Glomerular endothelial cell (primary cell): ENCODE data around the gene GSC. TPM values are rescaled to one million over a fixed set of nuclear protein-coding genes. Genes with fewer than 3 reads are reported as not detected.
"Not testable (repeated sequence)": the region's sequence is repeated elsewhere in the genome, so short reads cannot be mapped to it uniquely, and the experiment has no call there.

Source experiments
- DNase-seq: peaks from one replicate; pipeline ENCODE4 v3.0.0-alpha.2; 2011; ENCODE audit warnings: low read depth, low spot score; ENCODE audit errors: extremely low read depth
- total RNA-seq: library from RNA; depleted of rRNA; stranded (reverse); fragments of >200 nt; gene quantifications from 2 replicates; pipeline ENCODE4 v1.2.3, GENCODE V29; 2015

Gene GSC
- total RNA-seq, result not detected in 2 replicates

- DNase-seq, result no peak
Measured at GRCh38 chr14:94769391-94770250, at the start of gene GSC. Gene GSC, minus strand, starts transcription at chr14:94770113. Its CDS starts 98 bp downstream, at chr14:94770015.

- DNase-seq, result no peak
Measured at GRCh38 chr14:94819531-94819930, 49.6 kb upstream of the GSC start.

- DNase-seq, result no peak
Measured at GRCh38 chr14:94816113-94816512, 46.2 kb upstream of the GSC start.

- DNase-seq, result no peak
Measured at GRCh38 chr14:94805680-94806288, 35.9 kb upstream of the GSC start.

GRCh38 chr14:94801225-94801624, 31.3 kb upstream of the GSC start:
- no peak for DNase-seq

- DNase-seq, result not testable (repeated sequence)
Measured at GRCh38 chr14:94800764-94801163, 30.9 kb upstream of the GSC start.

- no peak for DNase-seq
Measured at GRCh38 chr14:94797887-94798286, 28.0 kb upstream of the GSC start.

GRCh38 chr14:94796278-94796677, 26.4 kb upstream of the GSC start:
- DNase-seq, result no peak

- DNase-seq, result no peak
Measured at GRCh38 chr14:94795372-94795771, 25.5 kb upstream of the GSC start.

GRCh38 chr14:94793901-94794300, 24.0 kb upstream of the GSC start:
- DNase-seq, result no peak

- no peak for DNase-seq
Measured at GRCh38 chr14:94787655-94788054, 17.7 kb upstream of the GSC start.

GRCh38 chr14:94787092-94787491, 17.2 kb upstream of the GSC start:
- no peak for DNase-seq

GRCh38 chr14:94780536-94781399, 10.9 kb upstream of the GSC start:
- no peak for DNase-seq

- DNase-seq, result no peak
Measured at GRCh38 chr14:94779713-94780112, 9.8 kb upstream of the GSC start.

GRCh38 chr14:94775871-94776210, 5.9 kb upstream of the GSC start:
- DNase-seq, result no peak

- no peak for DNase-seq
Measured at GRCh38 chr14:94775091-94775870, 5.4 kb upstream of the GSC start.

- DNase-seq, result no peak
Measured at GRCh38 chr14:94774344-94775090, 4.6 kb upstream of the GSC start.

GRCh38 chr14:94773655-94774343, 3.9 kb upstream of the GSC start:
- DNase-seq, result no peak

- no peak for DNase-seq
Measured at GRCh38 chr14:94773061-94773648, 3.2 kb upstream of the GSC start.
